IMR-90 (cell line): ENCODE results near the gene SPARC. TPM values are rescaled to one million over a fixed set of nuclear protein-coding genes. Genes with fewer than 3 reads are reported as not detected.

Source experiments
- ATAC-seq: fragments of 200-7000 bp; cut with Tn5 transposase; 2 replicates; pipeline ENCODE4 v1.9.1; 2020; ENCODE audit warnings: low read depth, mild to moderate bottlenecking, moderate library complexity
- BruUV-seq: library from RNA; stranded (reverse); fragments of 400-500 nt; replicated peaks from 2 replicates; lab custom pipeline; 2021; lab: Mats Ljungman, UMichigan
- CTCF ChIA-PET: fragments of 300-600 bp; formaldehyde crosslinking; extraction: SDS; loops from one replicate; lab custom pipeline; 2021; ENCODE audit warnings: antibody characterized with exemption; lab: Yijun Ruan, JAX
- POLR2A ChIA-PET: fragments of 300-600 bp; sonication (Branson Sonifier 250); formaldehyde crosslinking; loops from one replicate; lab custom pipeline; 2022; ENCODE audit warnings: antibody characterized with exemption; ENCODE audit not compliant: unreplicated experiment; lab: Charles Lee
- DNase-seq: peaks from one replicate; pipeline ENCODE4 v3.0.0; 2013
- H2AFZ ChIP-seq: replicated peaks from 2 replicates; pipeline ENCODE3; 2013; ENCODE audit warnings: low read length, mild to moderate bottlenecking; ENCODE audit not compliant: poor library complexity
- H2AK5ac ChIP-seq: 2 replicates; pipeline ENCODE4 v1.6.1; 2013; ENCODE audit warnings: low read depth, low read length, inconsistent platforms
- H2AK9ac ChIP-seq: replicated peaks from 2 replicates; pipeline ENCODE3; 2013; ENCODE audit warnings: mild to moderate bottlenecking, low read depth, low read length, moderate library complexity; ENCODE audit not compliant: poor library complexity
- H2BK120ac ChIP-seq: 2 replicates; pipeline ENCODE4 v1.6.1; 2013; ENCODE audit warnings: low read depth, low read length, inconsistent platforms
- H2BK15ac ChIP-seq: 3 replicates; pipeline ENCODE4 v1.6.1; 2013; ENCODE audit warnings: low read depth, low read length, inconsistent platforms
- H2BK20ac ChIP-seq: 2 replicates; pipeline ENCODE4 v1.6.1; 2013; ENCODE audit warnings: low read depth, mild to moderate bottlenecking, inconsistent platforms, low read length, moderate library complexity
- H2BK5ac ChIP-seq: 2 replicates; pipeline ENCODE4 v1.6.1; 2013; ENCODE audit warnings: mild to moderate bottlenecking, low read depth, low read length, inconsistent platforms; ENCODE audit not compliant: poor library complexity, severe bottlenecking
- H3K14ac ChIP-seq: replicated peaks from 2 replicates; pipeline ENCODE4 v1.6.1; 2013; ENCODE audit warnings: low read depth, low read length, inconsistent platforms
- H3K18ac ChIP-seq: 2 replicates; pipeline ENCODE4 v1.6.1; 2013; ENCODE audit warnings: low read depth, low read length, control low read depth
- H3K23ac ChIP-seq: 2 replicates; pipeline ENCODE4 v1.6.1; 2013; ENCODE audit warnings: low read depth, low read length, inconsistent platforms
- H3K27ac ChIP-seq: 2 replicates; pipeline ENCODE4 v1.5.1; 2013; ENCODE audit warnings: mild to moderate bottlenecking, control low read depth, low read length; ENCODE audit not compliant: insufficient read depth
- H3K27me3 ChIP-seq: 2 replicates; pipeline ENCODE4 v1.6.1; 2013; ENCODE audit warnings: low read length; ENCODE audit not compliant: control insufficient read depth, insufficient read depth
- H3K36me3 ChIP-seq: 2 replicates; pipeline ENCODE4 v1.6.1; 2013; ENCODE audit warnings: low read length, mixed read lengths; ENCODE audit not compliant: control insufficient read depth, insufficient read depth
- H3K4ac ChIP-seq: 2 replicates; pipeline ENCODE4 v1.6.1; 2013; ENCODE audit warnings: low read depth, low read length, inconsistent platforms
- H3K4me1 ChIP-seq: 2 replicates; pipeline ENCODE4 v1.6.1; 2013; ENCODE audit warnings: low read length, mixed read lengths; ENCODE audit not compliant: control insufficient read depth, insufficient read depth
- H3K4me2 ChIP-seq: 2 replicates; pipeline ENCODE4 v1.6.1; 2013; ENCODE audit warnings: low read depth, mild to moderate bottlenecking, control low read depth, low read length, moderate library complexity
- H3K4me3 ChIP-seq: 2 replicates; pipeline ENCODE4 v1.5.1; 2013; ENCODE audit warnings: low read depth, mild to moderate bottlenecking, control low read depth, low read length, moderate library complexity; ENCODE audit not compliant: insufficient read depth
- H3K56ac ChIP-seq: 2 replicates; pipeline ENCODE4 v1.6.1; 2013; ENCODE audit warnings: low read length, inconsistent platforms; ENCODE audit not compliant: insufficient read depth; ENCODE audit errors: extremely low read depth
- H3K79me1 ChIP-seq, 2 experiments: 2 replicates each; pipeline ENCODE4 v1.6.1; 2013; ENCODE audit warnings: low read length in 2 of 2, inconsistent platforms in 1 of 2, low read depth in 1 of 2
- H3K9ac ChIP-seq: 2 replicates; pipeline ENCODE4 v1.6.1; 2013; ENCODE audit warnings: low read depth, low read length, control low read depth
- H3K9me1 ChIP-seq: 2 replicates; pipeline ENCODE4 v1.6.1; 2013; ENCODE audit warnings: low read length, inconsistent platforms; ENCODE audit not compliant: insufficient read depth
- H3K9me3 ChIP-seq: 2 replicates; pipeline ENCODE4 v1.6.1; 2013; ENCODE audit warnings: low read length; ENCODE audit not compliant: control insufficient read depth, insufficient read depth
- H4K20me1 ChIP-seq: 2 replicates; pipeline ENCODE4 v1.6.1; 2013; ENCODE audit warnings: low read length, inconsistent platforms; ENCODE audit not compliant: insufficient read depth
- H4K5ac ChIP-seq: 2 replicates; pipeline ENCODE4 v1.6.1; 2013; ENCODE audit warnings: mild to moderate bottlenecking, low read depth, low read length, control low read depth
- H4K8ac ChIP-seq, 2 experiments: 2 replicates each; pipeline ENCODE4 v1.6.1; 2013; ENCODE audit warnings: low read depth in 2 of 2, low read length in 2 of 2, control low read depth in 1 of 2, inconsistent platforms in 1 of 2
- H4K91ac ChIP-seq: 2 replicates; pipeline ENCODE4 v1.6.1; 2013; ENCODE audit warnings: low read depth, low read length, inconsistent platforms; ENCODE audit not compliant: insufficient read depth
- CEBPB ChIP-seq: IDR thresholded peaks from 2 replicates; pipeline ENCODE4 v1.6.1; 2012; ENCODE audit warnings: low read depth, low read length, improper control_type of control experiment
- CHD1 ChIP-seq: IDR thresholded peaks from 2 replicates; pipeline ENCODE4 v1.6.1; 2012; ENCODE audit warnings: low read depth, low read length, improper control_type of control experiment
- CTCF ChIP-seq: conservative IDR thresholded peaks from 2 replicates; pipeline ENCODE4 v1.5.1; 2012; ENCODE audit warnings: mild to moderate bottlenecking, low read depth, low read length, improper control_type of control experiment
- MAZ ChIP-seq: IDR thresholded peaks from 2 replicates; pipeline ENCODE4 v1.6.1; 2012; ENCODE audit warnings: low read depth, mild to moderate bottlenecking, low read length, improper control_type of control experiment, moderate library complexity, borderline replicate concordance
- MXI1 ChIP-seq: IDR thresholded peaks from 2 replicates; pipeline ENCODE4 v1.6.1; 2012; ENCODE audit warnings: low read depth, mild to moderate bottlenecking, low read length, moderate library complexity, borderline replicate concordance
- POLR2A ChIP-seq: IDR thresholded peaks from 2 replicates; pipeline ENCODE4 v1.6.1; 2012; ENCODE audit warnings: mild to moderate bottlenecking, low read depth, low read length
- RAD21 ChIP-seq: IDR thresholded peaks from 2 replicates; pipeline ENCODE4 v1.6.1; 2012; ENCODE audit warnings: low read length, improper control_type of control experiment
- RCOR1 ChIP-seq: IDR thresholded peaks from 2 replicates; pipeline ENCODE4 v1.6.1; 2012; ENCODE audit warnings: mild to moderate bottlenecking, low read length, improper control_type of control experiment; ENCODE audit not compliant: insufficient replicate concordance
- SMC3 ChIP-seq: fragments of 150-350 bp; IDR thresholded peaks from 2 replicates; pipeline ENCODE4 v1.6.1; 2016; ENCODE audit warnings: low read depth, mild to moderate bottlenecking, antibody characterized with exemption, low read length, moderate library complexity
- WGBS, 2 experiments: methylation state at CpG; one replicate each; pipeline versions ENCODE4 v1.1.5 to v1.1.7; 2013; ENCODE audit warnings: missing lambda C conversion rate in 2 of 2; ENCODE audit not compliant: insufficient read length in 1 of 2; ENCODE audit errors: extremely low coverage in 2 of 2; 5-methylcytosine and 5-hydroxymethylcytosine counted together
- dilution Hi-C: fragments of 300-500 bp; cut with HindIII; formaldehyde crosslinking; loops from one replicate; pipeline ENCODE4 v1.14.3; 2018; ENCODE audit warnings: low sequenced_read_pairs; ENCODE audit not compliant: unreplicated experiment
- in situ Hi-C: fragments of 300-500 bp; cut with MboI; formaldehyde crosslinking; loops from 3 replicates; pipeline ENCODE4 v1.14.3; 2019; ENCODE audit warnings: low sequenced_read_pairs, inconsistent platforms, mixed read lengths
- intact Hi-C: fragments of 100-400 bp; cut with micrococcal nuclease; formaldehyde crosslinking; loops from 2 replicates; pipeline ENCODE4 v1.10.0; 2022
- polyA plus RNA-seq, 3 experiments: library from polyadenylated mRNA; depleted of rRNA; stranded (reverse); fragments of >200 nt; gene quantifications; 2 replicates each; pipeline ENCODE4 v1.2.3, GENCODE V29; 2012; ENCODE audit warnings: low replicate concordance in 1 of 3
- total RNA-seq: library from RNA; depleted of rRNA; stranded (reverse); fragments of >200 nt; gene quantifications from 2 replicates; pipeline ENCODE4 v1.2.3, GENCODE V29; 2012

The SPARC gene
- total and polyA plus RNA-seq, 2 of the 4 experiments (the other 2 are of a cell fraction), result 1,186 to 4,692 TPM

- H2BK5ac ChIP-seq, result peak overlapping the region; percentile 89
- H3K9ac ChIP-seq, result peak overlapping the region; percentile 47
- peak overlapping the region; percentile 48 for H2AK9ac ChIP-seq
- H3K4me3 ChIP-seq, result no peak overlapping the region
- H2BK120ac ChIP-seq, result peak overlapping the region; percentile 74
- peak overlapping the region; percentile 59; the same call in 1 of the 2 replicates for H2AK5ac ChIP-seq
- in situ Hi-C loops (no loop called here), intact Hi-C loops (no loop called here), dilution Hi-C loops (no loop called here)
- H4K5ac ChIP-seq, result peak overlapping the region; percentile 5; the same call in 1 of the 2 replicates
- H3K4ac ChIP-seq, result peak overlapping the region; percentile 87
- peak overlapping the region; percentile 64 for H4K91ac ChIP-seq
- peak overlapping the region; percentile 29; the same call in 1 of the 2 replicates for H2BK20ac ChIP-seq
- ChIA-PET CTCF (interaction anchor here (1.8 kb wide), 1 partner anchor 17 kb away, joined by 5 read pairs; no protein-coding TSS in a partner anchor), POLR2A (interaction anchor here (0.6 to 1.6 kb wide), 5 partner anchors 9 to 1802 kb away, joined by 3 to 7 read pairs (median 6); partner anchors contain the start of gene SPARC)
- H3K27me3 ChIP-seq, result no peaks in the 10 kb centered on the region
- ATAC-seq, result peak; percentile 10
- peak overlapping the region; percentile 68 for H3K56ac ChIP-seq
- H3K4me2 ChIP-seq, result peak overlapping the region; percentile 57; the same call in 1 of the 2 replicates
- peak overlapping the region; percentile 39 to 65; a peak in 2 of 4 replicates for H4K8ac ChIP-seq
- peaks cover 100% of the 10 kb centered on the region for H4K20me1 ChIP-seq
- peak overlapping the region; percentile 5; the same call in 1 of the 3 replicates for H2BK15ac ChIP-seq
- H3K4me1 ChIP-seq, result peaks cover 64% of the 10 kb centered on the region
- BruUV-seq, result no TSS peak
- H3K18ac ChIP-seq, result peak overlapping the region; percentile 35; the same call in 1 of the 2 replicates
- H2AFZ ChIP-seq, result no peak overlapping the region
- H3K9me1 ChIP-seq, result peaks cover 48% of the 10 kb centered on the region
- H3K36me3 ChIP-seq, result peaks cover 75% of the 10 kb centered on the region
- H3K9me3 ChIP-seq, result no peaks in the 10 kb centered on the region
- no peak for TF ChIP-seq CHD1
- TF ChIP-seq RCOR1, result no peak
- no peak for TF ChIP-seq MXI1
- TF ChIP-seq CEBPB, result no peak
- TF ChIP-seq RAD21, result no peak
- TF ChIP-seq POLR2A, result no peak
- no peak for TF ChIP-seq CTCF
- no peak for TF ChIP-seq MAZ
- no peak for TF ChIP-seq SMC3
- peaks cover 36 to 86% of the 10 kb centered on the region in 2 experiments for H3K79me1 ChIP-seq
- H3K27ac ChIP-seq, result peak overlapping the region; percentile 83
- peak; percentile 75 for DNase-seq
- 33% methylated on average over 1 of the region's 3 CpGs; no CpG with 5 or more reads in 1 of the 2 experiments for WGBS, 2 experiments
- H3K14ac ChIP-seq, result peak overlapping the region; percentile 91
- peak overlapping the region; percentile 78 for H3K23ac ChIP-seq
Observed at GRCh38 chr5:151675611-151676313, 11.0 kb downstream of the SPARC start.
